Smooth muscle cell (in vitro differentiated cells): ENCODE data around the gene SH2D3C. TPM values are rescaled to one million over a fixed set of nuclear protein-coding genes. Genes with fewer than 3 reads are reported as not detected.
A peak's percentile ranks its signal among the peaks of the same experiment; 100 is the strongest.

Experiments used
- DNase-seq: peaks from one replicate; lab custom pipeline; 2025; ENCODE audit not compliant: unreplicated experiment; lab: John Stamatoyannopoulos, UW
- H2AFZ ChIP-seq: fragments of 200-600 bp; sonication (generic); 2 replicates; pipeline ENCODE4 v1.6.0; 2016; ENCODE audit warnings: antibody characterized with exemption, low read depth, mild to moderate bottlenecking
- H3F3A ChIP-seq: fragments of 200-600 bp; sonication (generic); 2 replicates; pipeline ENCODE4 v1.6.0; 2017; ENCODE audit warnings: antibody characterized with exemption, low read depth
- H3K27ac ChIP-seq: fragments of 200-600 bp; sonication (generic); 2 replicates; pipeline ENCODE4 v1.5.1; 2016; ENCODE audit warnings: low read depth, mild to moderate bottlenecking
- H3K27me3 ChIP-seq: fragments of 200-600 bp; sonication (generic); 2 replicates; pipeline ENCODE4 v1.6.1; 2016; ENCODE audit warnings: low read depth, mild to moderate bottlenecking
- H3K36me3 ChIP-seq: fragments of 200-600 bp; sonication (generic); 2 replicates; pipeline ENCODE4 v1.5.1; 2016; ENCODE audit warnings: low read depth
- H3K4me1 ChIP-seq: fragments of 200-600 bp; sonication (generic); 2 replicates; pipeline ENCODE4 v1.5.1; 2016; ENCODE audit warnings: low read depth
- H3K4me2 ChIP-seq: fragments of 200-600 bp; sonication (generic); 2 replicates; pipeline ENCODE4 v1.6.0; 2016; ENCODE audit warnings: mild to moderate bottlenecking
- H3K4me3 ChIP-seq: fragments of 200-600 bp; sonication (generic); 2 replicates; pipeline ENCODE4 v1.5.1; 2016; ENCODE audit warnings: mild to moderate bottlenecking
- H3K79me2 ChIP-seq: fragments of 200-600 bp; sonication (generic); 2 replicates; pipeline ENCODE4 v1.6.0; 2016; ENCODE audit warnings: low read depth, mild to moderate bottlenecking
- H3K9ac ChIP-seq: fragments of 200-600 bp; sonication (generic); 2 replicates; pipeline ENCODE4 v1.6.0; 2016; ENCODE audit warnings: low read depth
- H3K9me3 ChIP-seq: fragments of 200-600 bp; sonication (generic); replicated peaks from 2 replicates; pipeline ENCODE4 v1.5.1; 2016; ENCODE audit warnings: low read depth
- H4K20me1 ChIP-seq: fragments of 200-600 bp; sonication (generic); 2 replicates; pipeline ENCODE4 v1.6.0; 2016; ENCODE audit warnings: low read depth
- CTCF ChIP-seq: fragments of 200-600 bp; sonication (generic); IDR thresholded peaks from 2 replicates; pipeline ENCODE4 v1.5.1; 2017; ENCODE audit warnings: borderline replicate concordance, mild to moderate bottlenecking, antibody characterized with exemption; ENCODE audit not compliant: insufficient read depth, poor library complexity, severe bottlenecking
- WGBS: methylation state at CpG from one replicate; pipeline ENCODE4 v1.1.7; 2016; ENCODE audit warnings: low lambda C conversion rate; 5-methylcytosine and 5-hydroxymethylcytosine counted together
- polyA plus RNA-seq: library from polyadenylated mRNA; unstranded; fragments of >200 nt; fragmentation: Nextera tagmentation; extraction: Ambion mirVana; gene quantifications from 2 replicates; pipeline ENCODE4 v1.2.1, GENCODE V29; 2016
- total RNA-seq: library from RNA; depleted of rRNA; stranded (reverse); fragments of >200 nt; gene quantifications from 2 replicates; pipeline ENCODE4 v1.2.3, GENCODE V29; 2014

SH2D3C gene
- total and polyA plus RNA-seq, 2 experiments from 2014 or later, result 0.54 TPM; not detected in 1

GRCh38 chr9:127785933-127786772 lies 7.7 kb upstream of the SH2D3C start, which contains the start of gene CDK9:
TSS of gene CDK9 (plus strand) at chr9:127786034. CDS start at chr9:127786149, 115 bp downstream.
- Histone ChIP-seq H3K36me3 (peaks cover 14% of the 10 kb centered on the region), H3F3A (peaks cover 8% of the 10 kb centered on the region), H3K4me2 (peak within 1 kb of the TSS; percentile 85), H4K20me1 (peaks cover 52% of the 10 kb centered on the region), H3K79me2 (peaks cover 45% of the 10 kb centered on the region), H3K27me3 (no peaks in the 10 kb centered on the region), H3K4me3 (peak within 1 kb of the TSS; percentile 100), H3K9me3 (no peaks in the 10 kb centered on the region), H3K4me1 (peaks cover 8% of the 10 kb centered on the region), H3K9ac (peak within 1 kb of the TSS; percentile 98), H3K27ac (peak within 1 kb of the TSS; percentile 97), H2AFZ (peak within 1 kb of the TSS; percentile 75)
- WGBS, result 2% methylated on average over 24 of the region's 75 CpGs
- TF ChIP-seq CTCF, result no peak
- peak; percentile 77 for DNase-seq

DNA sequence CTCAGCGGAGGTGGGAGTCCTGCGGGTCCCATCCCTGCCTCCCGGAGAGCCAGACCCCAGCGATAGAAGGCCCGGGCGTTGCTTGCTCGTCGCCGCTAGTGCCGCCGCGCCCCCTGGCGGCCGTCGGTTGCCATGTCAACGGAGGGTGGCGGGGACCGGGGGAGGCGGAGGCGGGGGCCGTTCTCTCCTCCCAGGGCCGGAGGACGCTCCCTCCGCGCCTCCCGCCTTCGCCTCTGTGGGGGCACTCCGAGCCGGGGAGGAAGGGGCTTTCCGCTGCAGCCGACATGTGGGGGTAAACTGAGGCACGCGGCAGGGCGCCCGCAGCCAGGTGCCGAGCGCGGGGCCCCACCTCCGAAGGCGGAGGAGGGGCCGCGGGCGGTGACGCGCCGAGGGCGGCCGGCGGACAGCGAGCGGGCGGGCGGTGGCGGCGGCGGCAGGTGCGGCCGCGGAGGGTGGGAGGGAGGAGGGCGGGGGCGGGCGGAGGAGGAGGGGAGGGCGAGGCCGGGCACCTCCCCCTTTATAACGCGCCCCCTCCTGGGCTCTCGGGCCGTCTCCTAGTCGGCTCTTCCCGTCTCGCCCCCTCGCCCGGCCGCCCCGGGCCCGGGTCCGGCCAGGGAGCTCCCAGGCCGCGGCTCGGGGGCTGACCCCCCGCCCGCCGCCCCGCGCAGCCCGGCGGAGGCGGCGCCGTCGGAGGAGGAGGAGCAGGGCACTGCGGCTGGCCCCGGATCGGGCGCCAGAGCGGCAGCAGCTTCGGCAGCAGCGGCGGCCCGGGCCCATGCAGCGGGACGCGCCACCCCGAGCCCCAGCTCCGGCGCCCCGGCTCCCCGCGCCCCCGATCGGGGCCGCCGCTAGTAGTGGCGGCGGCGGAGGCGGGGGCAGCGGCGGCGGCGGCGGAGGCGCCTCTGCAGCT lies 6.8 kb upstream of the SH2D3C start:
- peak; percentile 59 for DNase-seq
- Histone ChIP-seq H3K27ac (no peak overlapping the region), H3K4me2 (peak overlapping the region; percentile 85), H3K4me1 (peaks cover 8% of the 10 kb centered on the region), H3K27me3 (no peaks in the 10 kb centered on the region), H2AFZ (peak overlapping the region; percentile 13), H3K9me3 (no peaks in the 10 kb centered on the region), H3F3A (peaks cover 8% of the 10 kb centered on the region), H3K4me3 (peak overlapping the region; percentile 100), H3K79me2 (peaks cover 44% of the 10 kb centered on the region), H4K20me1 (peaks cover 43% of the 10 kb centered on the region), H3K9ac (no peak overlapping the region), H3K36me3 (peaks cover 11% of the 10 kb centered on the region)
- WGBS, result 5% methylated on average over 11 of the region's 123 CpGs
- peak; percentile 95 for TF ChIP-seq CTCF

- Histone ChIP-seq H3K36me3 (peaks cover 8% of the 10 kb centered on the region), H3K27ac (no peak overlapping the region), H3K9me3 (no peaks in the 10 kb centered on the region), H3K4me1 (peaks cover 8% of the 10 kb centered on the region), H3K4me2 (no peak overlapping the region), H3F3A (peaks cover 8% of the 10 kb centered on the region), H3K4me3 (no peak overlapping the region), H3K27me3 (no peaks in the 10 kb centered on the region), H3K79me2 (peaks cover 25% of the 10 kb centered on the region), H4K20me1 (peaks cover 24% of the 10 kb centered on the region), H3K9ac (no peak overlapping the region), H2AFZ (no peak overlapping the region)
- DNase-seq, result no peak
- no peak for TF ChIP-seq CTCF
- WGBS, result 86% methylated on average over 20 of the region's 20 CpGs
These were observed 4.9 kb upstream of the SH2D3C start for GRCh38 chr9:127783111-127784008.
